Pancreas (tissue), 10 donors: ENCODE results near the gene SCAMP5. TPM values are rescaled to one million over a fixed set of nuclear protein-coding genes. Genes with fewer than 3 reads are reported as not detected.

Experiments used
- ATAC-seq, 4 donors: fragments of 200-7000 bp; cut with Tn5 transposase; one replicate each; pipeline versions ENCODE4 v1.8.0 to v1.9.1; 2020; ENCODE audit warnings: mild to moderate bottlenecking in 4 of 4, moderate library complexity in 4 of 4
- DNase-seq, 6 donors: peaks; one replicate each; pipeline ENCODE4 v3.0.0-alpha.2; 2020
- FAIRE-seq: peaks from 2 replicates; lab custom pipeline; 2012; peaks lifted over from hg19 to GRCh38; lab: Jason Lieb, UNC
- H3K27ac ChIP-seq, 4 donors: fragments of 200-600 bp; sonication (generic); 1 replicate in 3 of 4; 2 replicates in 1 of 4; pipeline versions ENCODE4 v1.5.0 to v1.8.0; 2020
- H3K27me3 ChIP-seq, 4 donors: fragments of 200-600 bp; one replicate each; pipeline ENCODE4 v1.8.0; 2021
- H3K36me3 ChIP-seq, 3 donors: fragments of 200-600 bp; sonication (generic) in 1 of 3; one replicate each; pipeline versions ENCODE4 v1.5.0 to v1.8.0; 2020 to 2021
- H3K4me1 ChIP-seq, 3 donors: fragments of 200-600 bp; one replicate each; pipeline ENCODE4 v1.8.0; 2021
- H3K4me3 ChIP-seq, 4 donors: fragments of 200-600 bp; sonication (generic) in 2 of 4; one replicate each; pipeline versions ENCODE4 v1.5.0 to v1.8.0; 2020 to 2021
- H3K9me3 ChIP-seq, 4 donors: fragments of 200-600 bp; one replicate each; pipeline ENCODE4 v1.8.0; 2021
- CTCF ChIP-seq, 4 donors: fragments of 200-600 bp; sonication (generic) in 3 of 4; IDR thresholded peaks; one replicate each; pipeline versions ENCODE4 v1.5.0 to v1.8.0; 2021; ENCODE audit warnings: antibody characterized with exemption in 4 of 4
- WGBS, 2 donors: extraction: QIAGEN DNeasy Blood & Tissue Kit; methylation state at CpG; one replicate each; pipeline ENCODE4 v1.1.7; 2013; 5-methylcytosine and 5-hydroxymethylcytosine counted together
- intact Hi-C, 3 donors: fragments of 100-400 bp; cut with DNase I; formaldehyde crosslinking; loops; one replicate each; pipeline versions ENCODE4 v1.11.1 to v1.14.2; 2022
- polyA plus RNA-seq, 2 donors: library from polyadenylated mRNA; stranded (reverse); fragments of 200-250 nt; gene quantifications; one replicate each; pipeline ENCODE4 v1.2.3, GENCODE V29; 2013
- total RNA-seq, 6 donors: library from RNA; stranded (reverse); fragmentation: NEBNext Ultra II Directional in 4 of 6; extraction: Animal tissue kit (Norgen Biotek cat#: 25700) in 4 of 6; gene quantifications; one replicate each; pipeline versions ENCODE4 v1.2.1 to v1.2.4, GENCODE V29; 2021 to 2023
- donor health status: healthy with polysubstance abuse.
- donor health status: DM: no; HTN: no; CAD: no; lungs with moderate emphysema.
- donor health status: DM: no; HTN: no; CAD: no.
- donor health status: control.
- donor health status: control.
- donor health status: Bipolar disorder and iron deficiency.
- donor health status: DM: yes; HTN: yes; CAD: no.
- donor health status: DM: no; HTN: no; CAD: no.
- donor health status: DM: no; HTN: no; CAD: no.
- donor health status: DM: yes; HTN: yes; CAD: no.

The SCAMP5 gene, protein sequence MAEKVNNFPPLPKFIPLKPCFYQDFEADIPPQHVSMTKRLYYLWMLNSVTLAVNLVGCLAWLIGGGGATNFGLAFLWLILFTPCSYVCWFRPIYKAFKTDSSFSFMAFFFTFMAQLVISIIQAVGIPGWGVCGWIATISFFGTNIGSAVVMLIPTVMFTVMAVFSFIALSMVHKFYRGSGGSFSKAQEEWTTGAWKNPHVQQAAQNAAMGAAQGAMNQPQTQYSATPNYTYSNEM
- 10 to 100 TPM; 27.7 to 59.2 (median 38.8) TPM for total RNA-seq
- polyA plus RNA-seq = 10 to 100 TPM; 24.5 to 54.0 TPM

GRCh38 chr15:74995182-74995778, at the start of gene SCAMP5:
Gene SCAMP5 (plus strand): TSS chr15:74995563. CDS start chr15:75011840, 16,277 bp downstream.
- Histone ChIP-seq H3K9me3 (no peaks in the 10 kb centered on the region), H3K4me1 (peaks cover 5 to 14% (median 9%) of the 10 kb centered on the region in 3 donors), H3K36me3 (no peaks in the 10 kb centered on the region), H3K27ac (peak within 1 kb of the TSS; percentile 57 to 87 (median 73)), H3K27me3 (no peaks in the 10 kb centered on the region), H3K4me3 (peak within 1 kb of the TSS; percentile 53 to 81 (median 68))
- WGBS, 2 donors = 1% methylated on average over 50 to 58 of the region's 58 CpGs
- TF ChIP-seq CTCF (IDR thresholded peaks at IDR 0.05) = no peak
- intact Hi-C loops = no loop called here
- DNase-seq = peak; percentile 96 to 99 (median 98)
- peak; percentile 79 to 91 (median 85) for ATAC-seq
- no peak for FAIRE-seq

- Histone ChIP-seq H3K9me3 (no peaks in the 10 kb centered on the region), H3K36me3 (no peaks in the 10 kb centered on the region), H3K27ac (no peak overlapping the region), H3K4me3 (no peak overlapping the region), H3K27me3 (no peaks in the 10 kb centered on the region), H3K4me1 (peaks cover 0 to 11% (median 8%) of the 10 kb centered on the region in 3 donors)
- TF ChIP-seq CTCF (IDR thresholded peaks at IDR 0.05) = peak; percentile 88 to 94 (median 92)
- DNase-seq = peak in 5 of 6 donors; percentile 58 to 85 (median 75)
- no peak for FAIRE-seq
- WGBS, 2 donors = 38 to 43% methylated on average over 7 of the region's 7 CpGs
- ATAC-seq = peak; percentile 70 to 96 (median 89)
- intact Hi-C loops = loop anchor here (5.0 to 10.0 kb wide), 3 partner anchors 178 to 315 kb away; partner anchors contain the start of gene C15orf39 (in 1 of the 3)
Measured at GRCh38 chr15:74950078-74950908, 45.1 kb upstream of the SCAMP5 start.

DNA sequence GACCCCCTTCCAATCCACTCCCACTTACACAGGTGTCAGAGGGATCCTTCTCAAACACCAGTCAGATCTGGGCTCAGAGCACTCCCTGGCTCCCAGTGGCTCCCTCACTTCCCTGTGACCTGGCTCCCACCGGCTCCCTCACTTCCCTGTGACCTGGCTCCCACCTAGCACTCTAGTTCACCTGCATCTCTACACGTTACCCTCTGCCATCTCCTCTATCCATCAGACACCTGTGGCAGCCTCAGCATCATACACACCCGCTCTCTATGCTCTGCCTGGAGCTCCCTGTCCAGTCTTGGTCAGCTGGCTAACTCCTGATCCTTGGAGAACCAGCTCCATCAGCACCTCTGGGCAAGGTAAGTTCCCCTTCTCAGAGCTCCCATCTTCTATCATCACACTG, 44.4 kb upstream of the SCAMP5 start:
- no peak for ATAC-seq

GRCh38 chr15:74954515-74954914, 40.8 kb upstream of the SCAMP5 start:
- Histone ChIP-seq H3K4me3 (no peak overlapping the region), H3K9me3 (no peaks in the 10 kb centered on the region), H3K27ac (no peak overlapping the region), H3K27me3 (no peaks in the 10 kb centered on the region), H3K36me3 (no peaks in the 10 kb centered on the region), H3K4me1 (peaks cover 5 to 16% (median 12%) of the 10 kb centered on the region in 3 donors)
- ATAC-seq (no peak), FAIRE-seq (no peak), DNase-seq (no peak)
- intact Hi-C loops = loop anchor here (5.0 to 10.0 kb wide), 3 partner anchors 182 to 320 kb away; partner anchors contain the start of gene C15orf39 (in 1 of the 3)
- TF ChIP-seq CTCF (IDR thresholded peaks at IDR 0.05) = no peak

More for the DNA sequence above, 44.4 kb upstream of the SCAMP5 start:
- Histone ChIP-seq H3K9me3 (no peaks in the 10 kb centered on the region), H3K4me3 (no peak overlapping the region), H3K27me3 (no peaks in the 10 kb centered on the region), H3K4me1 (peaks cover 0 to 12% (median 9%) of the 10 kb centered on the region in 3 donors), H3K36me3 (no peaks in the 10 kb centered on the region), H3K27ac (no peak overlapping the region)
- 50 to 54% methylated on average over 3 of the region's 3 CpGs for WGBS, 2 donors
- TF ChIP-seq CTCF (IDR thresholded peaks at IDR 0.05) = no peak
- intact Hi-C loops = loop anchor here (5.0 to 10.0 kb wide), 3 partner anchors 179 to 316 kb away; partner anchors contain the start of gene C15orf39 (in 1 of the 3)
- FAIRE-seq (no peak), DNase-seq (no peak)
